T-helper 2 cell treated with Interferon-gamma antibody and Interleukin-4, amounts not matched to agents 100 ng/mL and 5 ng/mL, for 36 hours (primary cell): ENCODE results near the gene RNF213. TPM values are rescaled to one million over a fixed set of nuclear protein-coding genes. Genes with fewer than 3 reads are reported as not detected.

Experiments used
- intact Hi-C: fragments of 100-400 bp; cut with micrococcal nuclease; formaldehyde crosslinking; loops from one replicate; pipeline ENCODE4 v1.15.1; 2023
- total RNA-seq: library from RNA; stranded (reverse); gene quantifications from 2 replicates; pipeline ENCODE4 v1.2.3, GENCODE V29; 2022

Gene RNF213
- total RNA-seq, 1 donor from 2014 or later = 605 TPM

DNA sequence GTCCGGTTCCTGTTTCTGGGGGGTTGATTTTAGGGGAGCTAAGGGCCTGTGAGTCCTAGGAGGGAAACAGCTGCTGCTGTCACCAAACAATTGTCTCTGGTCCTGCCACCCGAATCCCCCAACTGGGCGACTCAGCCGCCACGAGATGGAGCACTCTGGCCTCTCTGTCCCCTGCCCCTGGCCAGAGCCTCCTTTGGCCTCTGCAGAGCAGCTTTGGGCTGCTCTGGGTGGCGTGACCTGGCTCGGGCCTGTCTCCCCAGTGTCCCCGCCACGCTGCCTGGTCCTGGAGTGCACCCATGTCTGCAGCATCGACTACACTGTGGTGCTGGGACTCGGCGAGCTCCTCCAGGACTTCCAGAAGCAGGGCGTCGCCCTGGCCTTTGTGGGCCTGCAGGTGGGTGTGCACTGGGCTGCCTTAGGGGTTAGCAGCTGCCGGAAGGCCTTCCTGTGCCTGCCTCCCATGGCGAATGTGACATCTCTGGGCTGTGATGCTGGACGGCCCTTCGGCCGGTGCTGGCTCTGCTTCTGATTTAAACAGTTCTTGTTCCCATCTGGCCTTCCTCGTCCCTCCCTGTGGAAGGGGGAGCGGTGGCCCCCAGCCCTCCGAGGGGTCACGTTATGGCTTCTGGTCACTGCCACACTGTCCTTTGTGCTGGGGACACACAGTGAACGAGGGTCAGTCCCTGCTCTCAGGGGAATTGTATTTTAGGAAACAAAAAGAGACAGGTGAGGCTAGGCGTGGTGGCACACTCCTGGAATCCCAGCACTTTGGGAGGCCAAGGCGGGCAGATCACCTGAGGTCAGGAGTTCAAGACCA lies 11.6 kb upstream of the RNF213 start:
- intact Hi-C loops = no loop called here

DNA sequence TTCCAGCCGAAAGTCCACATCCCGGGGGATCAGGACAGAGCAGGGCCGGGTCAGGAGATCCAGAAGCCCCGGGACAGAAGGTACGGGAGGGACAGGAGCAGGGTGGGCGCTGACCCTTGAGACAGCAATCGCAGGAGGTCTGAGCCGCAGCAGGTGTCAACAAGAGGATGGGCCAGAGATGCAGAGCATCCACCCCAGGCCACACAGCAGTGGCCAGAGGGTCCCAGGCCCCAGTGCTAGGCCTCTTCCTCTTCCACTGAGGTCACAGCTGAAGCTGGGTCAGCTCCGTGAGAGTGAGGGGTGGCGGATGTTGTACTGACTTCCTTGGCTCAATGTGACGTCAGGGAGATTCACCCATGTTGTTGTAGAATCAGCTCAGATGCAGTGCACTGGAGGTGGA lies 8.7 kb upstream of the RNF213 start:
- intact Hi-C loops = loop anchor here (2.0 to 10.0 kb wide), 2 partner anchors 33 to 257 kb away; no protein-coding TSS in a partner anchor

DNA sequence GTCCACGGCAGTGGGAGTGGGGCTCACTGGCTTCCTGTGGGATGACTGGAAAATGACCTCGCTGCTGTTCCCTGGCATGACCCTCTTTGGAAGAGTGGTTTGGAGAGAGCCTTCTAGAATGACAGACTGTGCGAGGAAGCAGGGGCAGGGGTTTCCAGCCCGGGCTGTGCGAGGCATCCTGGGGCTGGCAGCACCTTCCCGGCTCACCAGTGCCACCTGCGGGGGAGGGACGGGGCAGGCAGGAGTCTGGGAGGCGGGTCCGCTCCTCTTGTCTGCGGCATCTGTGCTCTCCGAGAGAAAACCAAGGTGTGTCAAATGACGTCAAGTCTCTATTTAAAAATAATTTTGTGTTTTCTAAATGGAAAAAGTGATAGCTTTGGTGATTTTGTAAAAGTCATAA lies 7.8 kb upstream of the RNF213 start:
- intact Hi-C loops = loop anchor here (1.0 to 10.0 kb wide), 4 partner anchors 34 to 258 kb away; partner anchors contain the start of gene EIF4A3

DNA sequence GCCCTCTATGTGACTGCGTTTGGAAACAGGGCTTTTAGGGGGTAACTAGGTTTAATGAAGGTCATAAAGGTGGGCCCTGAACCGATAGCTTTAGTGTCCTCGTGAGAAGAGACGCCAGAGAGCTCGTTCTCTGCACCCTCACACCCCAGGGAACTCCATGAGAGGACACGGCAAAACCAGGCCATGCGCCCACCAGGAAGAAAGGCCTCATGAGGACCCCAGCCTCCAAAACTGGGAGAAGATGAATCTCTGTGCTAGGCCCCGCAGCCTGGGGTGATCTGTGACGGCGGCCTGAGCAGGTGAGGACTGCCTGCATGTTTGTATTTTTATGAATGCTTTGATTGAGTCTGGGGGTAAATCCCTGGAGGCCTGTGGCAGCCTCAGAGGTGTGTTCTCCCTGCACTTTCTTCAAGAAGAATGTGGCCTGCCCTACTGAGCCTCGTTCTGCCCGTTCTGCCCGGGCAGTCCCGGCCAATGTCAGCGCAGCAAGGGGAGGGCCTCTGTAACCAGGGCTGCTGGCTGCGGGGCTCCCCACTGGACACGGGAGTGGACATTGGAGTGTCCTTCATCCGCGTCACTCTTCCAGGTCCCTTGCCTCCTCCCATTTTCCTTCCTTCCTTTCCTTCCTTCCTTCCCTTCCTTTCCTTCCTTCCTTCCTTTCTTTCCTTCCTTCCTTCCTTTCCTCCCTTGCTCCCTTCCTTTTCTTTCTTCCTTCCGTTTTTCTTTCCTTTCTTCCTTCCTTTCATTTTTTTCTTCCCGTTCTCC lies 6.8 kb upstream of the RNF213 start:
- intact Hi-C loops = loop anchor here (1.0 to 10.0 kb wide), 4 partner anchors 35 to 259 kb away; partner anchors contain the start of gene EIF4A3

DNA sequence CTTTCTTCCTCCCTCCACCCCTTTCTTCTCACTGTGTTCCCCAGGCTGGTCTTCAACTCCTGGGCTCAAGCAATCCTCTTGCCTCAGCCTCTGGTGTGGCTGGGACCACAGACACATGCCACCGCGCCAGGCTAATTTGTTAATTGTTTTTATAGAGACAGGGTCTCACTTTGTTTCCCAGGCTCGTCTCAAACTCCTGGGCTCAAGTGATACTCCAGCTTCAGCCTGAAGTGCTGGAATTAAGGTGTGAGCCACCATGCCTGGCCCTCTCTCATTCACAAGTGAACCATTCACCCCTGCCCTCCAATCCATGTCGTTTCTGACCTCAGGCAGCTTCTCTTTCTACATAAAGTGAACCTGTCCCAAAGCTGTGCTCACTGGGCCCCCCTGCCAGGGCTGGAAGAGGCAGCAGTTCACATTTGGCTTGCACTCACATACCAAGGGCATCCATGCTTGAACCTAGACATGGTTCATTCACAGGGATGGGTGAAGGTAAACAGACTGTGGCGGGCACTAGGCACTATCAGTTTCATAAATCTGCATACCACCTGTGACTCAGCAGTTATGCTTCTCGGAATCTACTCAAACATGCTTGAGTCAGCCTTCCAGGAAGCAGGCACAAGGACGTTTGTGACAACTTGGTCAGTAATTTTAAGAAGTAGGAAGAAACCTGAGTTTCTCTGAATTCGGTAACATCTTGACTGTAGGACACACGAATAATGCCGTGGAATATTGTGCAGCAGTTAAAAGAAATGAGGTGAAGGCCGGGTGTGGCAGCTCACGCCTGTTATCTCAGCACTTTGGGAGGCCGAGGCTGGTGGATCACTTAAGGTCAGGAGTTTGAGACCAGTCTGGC lies 6.0 kb upstream of the RNF213 start:
- intact Hi-C loops = loop anchor here (10.0 kb wide), 1 partner anchor 260 kb away; no protein-coding TSS in a partner anchor

DNA sequence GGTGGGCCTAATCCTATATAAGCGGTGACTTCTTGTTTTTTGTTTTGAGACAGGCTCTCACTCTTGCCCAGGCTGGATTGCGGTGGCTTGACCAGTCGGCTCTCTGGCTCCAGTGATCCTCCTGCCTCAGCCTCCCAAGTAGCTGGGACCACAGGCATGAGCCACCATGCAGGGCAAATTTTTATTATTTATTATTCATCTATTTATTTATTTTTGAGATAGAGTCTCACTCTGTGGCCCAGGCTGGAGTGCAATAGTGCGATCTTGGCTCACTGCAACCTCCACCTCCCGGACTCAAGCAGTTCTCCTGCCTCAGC lies 4.7 kb upstream of the RNF213 start:
- intact Hi-C loops = loop anchor here (10.0 kb wide), 1 partner anchor 261 kb away; no protein-coding TSS in a partner anchor

DNA sequence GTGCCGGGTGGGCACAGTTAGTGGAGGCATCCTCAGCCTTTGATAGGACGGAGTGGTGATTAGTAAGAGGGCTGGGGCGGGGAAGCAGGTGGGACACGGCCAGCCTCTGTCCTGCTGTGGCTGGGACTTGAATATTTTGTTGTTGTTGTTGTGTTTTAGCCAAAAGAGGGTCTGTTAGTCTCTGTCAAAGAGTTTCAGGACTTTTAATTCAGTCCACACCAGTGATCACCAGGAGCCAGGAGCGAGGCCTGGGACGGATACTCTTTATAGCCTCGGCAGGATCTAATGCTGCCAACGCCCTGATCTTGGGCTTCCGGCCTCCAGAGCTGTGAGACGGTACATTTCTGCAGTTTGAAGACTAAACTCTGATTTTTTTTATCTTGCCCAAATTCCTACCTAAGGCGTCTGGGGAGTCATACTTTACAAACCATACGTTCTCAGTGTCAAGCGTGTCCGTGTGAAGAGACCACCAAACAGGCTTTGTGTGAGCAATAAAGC lies 2.9 kb upstream of the RNF213 start:
- intact Hi-C loops = loop anchor here (10.0 kb wide), 1 partner anchor 263 kb away; no protein-coding TSS in a partner anchor

DNA sequence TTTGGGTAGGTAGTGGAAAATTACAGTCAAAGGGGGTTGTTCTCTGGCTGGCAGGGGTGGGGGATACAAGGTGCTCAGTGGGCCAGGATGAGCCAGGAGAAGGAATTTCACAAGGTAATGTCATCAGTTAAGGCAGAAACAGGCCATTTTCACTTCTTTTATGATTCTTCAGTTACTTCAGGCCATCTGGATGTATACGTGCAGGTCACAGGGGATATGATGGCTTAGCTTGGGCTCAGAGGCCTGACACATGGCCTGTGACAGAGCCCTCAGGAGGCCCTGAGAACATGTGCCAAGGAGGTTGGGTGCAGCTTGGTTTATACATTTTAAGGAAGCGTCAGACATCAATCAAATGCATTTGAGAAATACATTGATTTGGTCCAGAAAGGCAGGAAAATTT lies 2.4 kb upstream of the RNF213 start:
- intact Hi-C loops = loop anchor here (10.0 kb wide), 1 partner anchor 263 kb away; no protein-coding TSS in a partner anchor

DNA sequence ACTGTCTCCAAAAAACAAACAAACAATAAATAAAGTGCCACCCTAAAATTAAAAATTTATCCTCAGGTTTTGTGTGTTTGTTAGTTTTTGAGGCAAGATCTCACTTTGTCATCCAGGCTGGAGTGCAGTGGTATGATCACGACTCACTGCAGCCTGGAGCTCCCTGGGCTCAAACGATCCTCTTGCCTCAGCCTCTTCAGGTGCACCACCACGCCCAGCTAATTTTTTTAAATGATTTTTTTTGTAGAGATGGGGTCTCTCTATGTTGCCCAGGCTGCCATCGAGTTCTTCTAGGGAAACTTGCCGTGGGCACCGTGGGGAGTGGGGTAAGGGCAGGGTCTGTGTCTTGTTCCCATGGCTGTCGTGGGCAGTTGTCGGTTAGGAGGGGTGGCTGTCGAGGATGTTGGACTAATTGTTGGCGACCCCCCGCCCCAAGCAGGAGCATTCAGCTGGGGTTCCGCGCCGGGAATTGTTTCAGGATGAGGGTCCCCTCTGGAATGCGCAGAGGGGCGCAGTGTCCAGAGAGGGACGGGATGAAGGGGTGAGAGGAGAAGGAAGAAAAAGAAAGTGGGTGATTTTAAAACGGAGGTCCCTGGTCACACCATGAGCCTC lies 1.1 kb upstream of the RNF213 start:
- intact Hi-C loops = loop anchor here (10.0 kb wide), 1 partner anchor 265 kb away; no protein-coding TSS in a partner anchor

DNA sequence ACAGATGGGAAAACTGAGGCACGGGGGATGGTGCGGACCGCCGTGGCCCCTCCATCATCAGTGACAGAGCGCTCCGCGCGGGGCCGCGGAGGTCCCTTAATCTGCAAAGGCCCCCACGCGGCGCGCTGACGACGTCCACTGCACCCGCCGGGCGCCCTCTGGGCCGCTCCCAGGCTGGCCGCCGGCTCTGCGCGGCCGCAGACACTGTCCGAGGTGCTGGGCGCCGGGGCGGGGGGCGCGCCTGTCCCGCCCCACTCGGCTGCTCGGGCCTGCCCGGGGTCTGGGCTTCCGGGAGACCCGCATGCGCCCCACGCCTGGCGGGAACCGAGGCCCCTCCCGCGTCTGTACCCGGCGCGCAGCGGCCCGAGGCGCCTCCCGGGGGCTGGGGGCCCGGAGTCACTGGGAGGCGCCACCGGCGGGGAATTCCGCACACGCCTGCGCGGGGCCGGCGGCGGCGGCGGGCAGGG lies 550 bp upstream of the RNF213 start:
- intact Hi-C loops = no loop called here

DNA sequence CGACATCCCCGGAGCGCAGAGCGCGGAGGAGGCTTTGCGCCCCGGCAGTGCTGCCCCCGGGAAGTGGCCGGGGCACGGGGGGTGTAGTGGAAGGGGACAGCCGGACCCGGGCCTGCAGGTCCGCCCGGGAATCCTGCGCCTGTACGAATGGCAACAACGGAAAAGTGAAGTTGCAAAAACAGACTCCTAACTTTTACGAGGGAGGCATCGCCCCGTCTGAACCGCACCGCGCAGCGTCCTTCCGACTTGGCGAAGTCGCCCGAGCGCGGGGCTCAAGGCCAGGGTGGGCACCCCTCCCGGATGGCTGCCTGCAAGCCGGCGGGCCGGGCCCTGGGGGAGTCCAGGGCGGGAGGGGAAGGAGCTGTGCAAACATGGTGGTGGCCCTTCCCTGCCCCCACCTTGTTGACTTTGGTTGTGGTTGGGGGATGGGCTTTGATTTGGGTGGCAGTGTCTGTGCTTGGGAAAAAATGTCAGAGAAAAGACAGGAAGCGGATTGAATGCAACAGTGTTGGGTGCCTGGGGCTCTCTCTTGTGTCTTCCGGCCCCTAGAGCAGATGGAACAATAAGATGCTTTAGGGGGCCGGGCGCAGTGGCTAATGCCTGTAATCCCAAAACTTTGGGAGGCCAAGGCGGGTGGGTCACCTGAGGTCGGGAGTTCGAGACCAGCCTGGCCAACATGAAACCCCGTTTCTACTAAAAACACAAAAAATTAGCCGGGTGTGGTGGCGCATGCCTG lies 675 bp downstream of the RNF213 start:
- intact Hi-C loops = no loop called here

DNA sequence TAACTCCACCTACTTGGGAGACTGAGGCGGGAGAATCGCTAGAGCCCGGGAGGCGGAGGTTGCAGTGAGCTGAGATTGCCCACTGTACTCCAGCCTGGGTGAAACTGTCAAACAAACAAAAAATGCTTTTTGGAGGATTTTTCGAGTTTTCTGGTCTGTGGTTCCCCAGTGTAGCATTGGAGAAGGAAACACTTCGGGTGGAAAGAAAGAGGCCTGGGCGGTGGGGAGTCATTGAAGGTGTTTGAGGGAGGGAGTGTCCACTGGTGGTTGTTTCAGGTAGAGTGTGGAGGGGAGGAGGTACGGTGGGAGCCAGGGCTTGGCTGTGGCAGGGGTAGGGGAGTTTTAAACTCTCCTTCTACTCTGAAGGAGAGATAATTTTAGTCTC lies 1.2 kb downstream of the RNF213 start:
- intact Hi-C loops = loop anchor here (2.0 kb wide), 1 partner anchor 161 kb away; the partner anchor contains the start of gene GAA

DNA sequence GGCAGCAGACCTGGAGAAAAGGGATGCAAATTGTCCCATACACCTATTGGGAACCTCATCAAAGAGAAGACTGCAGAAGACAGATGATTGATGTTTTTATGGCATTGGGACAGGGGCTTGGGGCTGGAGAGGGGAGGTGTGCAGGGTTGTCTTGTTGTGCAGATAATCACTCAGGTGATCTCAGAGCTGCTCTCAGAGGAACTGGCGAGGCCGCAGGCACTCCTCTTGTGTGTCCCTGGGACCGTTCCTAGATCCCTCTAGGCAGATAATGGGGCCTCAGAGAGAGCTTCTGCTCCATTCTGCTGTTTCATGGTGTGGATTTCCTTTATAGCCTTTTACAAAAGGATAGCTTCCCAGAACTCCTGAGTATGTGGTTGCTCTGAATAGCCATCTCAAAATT lies 1.6 kb downstream of the RNF213 start:
- intact Hi-C loops = loop anchor here (2.0 kb wide), 1 partner anchor 161 kb away; the partner anchor contains the start of gene GAA

DNA sequence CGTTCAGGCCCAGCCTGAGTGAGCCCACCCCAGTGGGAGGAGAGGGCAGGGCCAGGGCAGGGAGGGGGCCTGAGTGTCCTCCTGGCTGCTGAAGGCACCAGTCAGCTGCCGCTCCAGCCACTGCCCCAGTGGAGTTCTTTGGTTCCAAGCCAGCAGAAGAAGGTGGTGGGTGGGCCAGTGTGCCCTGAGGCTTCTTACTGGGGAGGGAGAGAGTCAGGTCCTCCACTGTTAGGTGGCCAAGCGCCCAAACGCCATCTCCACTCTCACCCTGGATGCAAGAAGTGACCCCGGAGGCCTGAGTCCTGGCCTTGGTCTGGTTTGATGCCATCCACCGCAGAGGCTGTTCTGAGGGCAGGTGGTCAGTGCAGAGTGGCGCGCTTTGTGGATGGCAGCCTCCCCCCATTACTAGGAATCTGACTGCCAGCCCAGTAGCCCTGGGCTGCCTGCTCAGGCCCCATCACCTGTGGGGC lies 2.2 kb downstream of the RNF213 start:
- intact Hi-C loops = loop anchor here (2.0 kb wide), 1 partner anchor 162 kb away; the partner anchor contains the start of gene GAA

DNA sequence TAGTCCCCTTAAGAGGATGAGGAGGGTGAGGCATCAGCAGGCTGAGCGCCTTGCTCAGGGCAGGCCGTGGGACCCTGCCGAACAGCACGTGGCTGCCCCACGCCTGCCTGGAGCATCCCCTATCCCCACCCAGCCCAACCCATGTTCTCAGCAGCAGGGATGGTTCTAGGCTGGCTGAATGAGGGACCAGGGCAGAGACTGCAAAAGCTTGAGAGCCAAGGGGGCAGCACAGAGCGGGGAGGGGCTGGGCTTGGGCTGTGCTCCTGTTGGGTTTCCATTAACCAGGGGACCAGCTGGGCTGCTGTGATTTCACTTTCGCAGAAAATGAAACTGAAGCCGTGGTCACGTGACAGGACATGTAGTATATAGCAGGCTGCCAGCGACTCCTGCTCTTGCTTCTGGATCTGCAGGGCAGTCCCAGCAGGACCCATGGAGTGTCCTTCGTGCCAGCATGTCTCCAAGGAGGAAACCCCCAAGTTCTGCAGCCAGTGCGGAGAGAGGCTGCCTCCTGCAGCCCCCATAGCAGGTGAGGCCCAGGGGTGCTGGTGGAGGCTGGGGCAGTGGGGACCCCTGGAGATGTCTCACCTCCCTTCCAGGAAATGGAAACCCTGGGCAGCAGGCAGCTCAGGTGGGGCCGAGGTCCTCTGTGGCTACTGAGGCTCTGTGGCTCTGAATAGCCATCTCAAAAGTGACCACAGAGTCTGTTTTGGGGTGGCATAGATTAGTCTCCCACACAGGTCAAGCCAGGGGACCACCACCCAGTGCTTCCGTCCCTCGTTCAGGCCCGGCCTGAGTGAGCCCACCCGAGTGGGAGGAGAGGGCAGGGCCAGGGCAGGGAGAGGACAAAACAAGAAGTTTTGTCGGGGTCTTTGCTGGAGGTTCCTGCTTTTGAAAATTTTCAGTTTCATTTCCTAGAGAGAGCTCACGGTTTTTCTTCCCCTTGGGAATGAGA lies 2.9 kb downstream of the RNF213 start:
- intact Hi-C loops = loop anchor here (2.0 kb wide), 1 partner anchor 163 kb away; the partner anchor contains the start of gene GAA

DNA sequence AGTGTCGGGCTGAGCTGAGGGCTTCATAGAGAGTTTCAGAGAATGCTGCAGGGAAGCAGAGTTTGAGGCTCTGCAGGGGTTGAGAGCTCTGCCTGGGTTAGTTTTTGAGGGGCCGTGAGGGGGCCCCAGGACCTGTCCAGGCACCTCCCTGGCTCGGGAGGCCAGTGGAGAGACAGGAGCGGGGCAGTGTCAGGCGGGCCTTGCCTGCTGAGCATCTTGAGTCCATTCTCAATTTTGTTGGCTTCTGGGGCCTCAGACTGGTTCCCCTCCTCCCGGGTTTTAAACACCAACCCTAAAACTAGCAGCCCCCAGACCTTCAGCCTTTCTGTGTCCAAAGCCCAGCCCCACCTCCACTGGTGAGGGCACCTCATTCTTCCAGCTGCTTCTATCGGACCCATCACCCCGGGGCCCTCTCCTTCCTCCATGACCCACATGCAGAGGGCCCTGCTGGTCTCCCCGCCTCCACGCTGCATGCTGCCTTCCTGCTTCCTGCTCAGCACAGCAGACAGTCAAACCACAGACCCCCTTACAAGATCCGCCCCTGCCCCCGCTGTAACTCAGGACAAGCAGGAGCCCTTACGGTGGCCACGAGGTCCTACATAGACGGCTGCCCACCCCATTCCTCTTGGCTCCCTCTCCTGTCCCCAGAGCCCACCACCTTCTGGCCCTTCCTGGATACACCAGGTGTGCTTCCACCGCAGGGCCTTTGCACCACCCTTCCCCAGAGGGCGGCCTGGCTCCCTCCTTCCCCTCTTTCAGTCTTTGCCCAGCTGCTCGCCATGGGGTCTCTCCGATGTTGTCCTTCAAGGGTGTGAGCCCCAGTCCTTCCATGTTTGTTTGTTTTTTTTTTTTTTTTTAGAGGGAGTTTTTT lies 3.8 kb downstream of the RNF213 start:
- intact Hi-C loops = no loop called here
